ENCODE measurements around the gene UROC1.

DNA sequence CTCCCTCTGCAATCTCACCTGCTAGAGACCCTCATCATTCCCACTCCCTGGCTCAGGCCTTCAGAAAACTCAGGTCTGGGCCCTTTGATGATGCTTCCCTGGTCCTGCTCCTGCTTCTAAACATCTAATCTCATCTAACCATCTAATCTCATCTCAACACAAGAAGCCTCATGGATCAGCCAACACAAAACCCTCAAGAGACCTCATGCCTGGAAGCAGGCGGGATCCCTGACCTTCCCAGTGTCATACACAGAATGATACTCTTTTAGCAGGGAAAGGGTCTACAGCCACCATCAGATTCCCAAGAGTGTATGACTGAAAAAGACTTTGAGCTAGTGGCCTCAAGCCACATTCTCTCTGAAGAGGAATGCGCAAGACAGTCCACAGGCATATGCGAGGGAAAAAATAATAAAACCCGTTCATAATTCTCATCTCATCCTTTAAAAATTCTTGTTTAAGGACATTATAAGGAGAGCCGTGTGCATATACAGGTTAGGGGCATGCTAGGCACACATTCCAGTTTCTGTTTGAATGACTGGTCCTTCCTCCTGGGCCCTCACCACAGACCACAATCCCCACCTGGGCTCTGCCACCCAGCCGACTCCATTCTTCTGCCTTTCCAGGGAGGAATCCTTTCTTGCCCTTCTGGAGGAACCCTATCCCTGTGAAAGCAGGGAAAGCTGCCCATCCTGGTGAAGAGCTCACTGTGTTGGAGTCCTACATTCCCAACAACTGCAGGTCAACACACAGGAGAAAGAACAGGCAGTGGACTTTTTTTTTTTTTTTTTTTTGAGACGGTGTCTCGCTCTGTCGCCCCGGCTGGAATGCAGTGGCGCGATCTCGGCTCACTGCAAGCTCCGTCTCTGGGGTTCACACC is 44.0 kb downstream of the UROC1 start:
- TF ChIP-seq, protein P1, sequence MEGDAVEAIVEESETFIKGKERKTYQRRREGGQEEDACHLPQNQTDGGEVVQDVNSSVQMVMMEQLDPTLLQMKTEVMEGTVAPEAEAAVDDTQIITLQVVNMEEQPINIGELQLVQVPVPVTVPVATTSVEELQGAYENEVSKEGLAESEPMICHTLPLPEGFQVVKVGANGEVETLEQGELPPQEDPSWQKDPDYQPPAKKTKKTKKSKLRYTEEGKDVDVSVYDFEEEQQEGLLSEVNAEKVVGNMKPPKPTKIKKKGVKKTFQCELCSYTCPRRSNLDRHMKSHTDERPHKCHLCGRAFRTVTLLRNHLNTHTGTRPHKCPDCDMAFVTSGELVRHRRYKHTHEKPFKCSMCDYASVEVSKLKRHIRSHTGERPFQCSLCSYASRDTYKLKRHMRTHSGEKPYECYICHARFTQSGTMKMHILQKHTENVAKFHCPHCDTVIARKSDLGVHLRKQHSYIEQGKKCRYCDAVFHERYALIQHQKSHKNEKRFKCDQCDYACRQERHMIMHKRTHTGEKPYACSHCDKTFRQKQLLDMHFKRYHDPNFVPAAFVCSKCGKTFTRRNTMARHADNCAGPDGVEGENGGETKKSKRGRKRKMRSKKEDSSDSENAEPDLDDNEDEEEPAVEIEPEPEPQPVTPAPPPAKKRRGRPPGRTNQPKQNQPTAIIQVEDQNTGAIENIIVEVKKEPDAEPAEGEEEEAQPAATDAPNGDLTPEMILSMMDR (IDR thresholded peaks at IDR 0.05; ENCODE audit: low read length) = no peak
- TF ChIP-seq EZH2 (optimal IDR thresholded peaks at IDR 0.05; ENCODE audit: low read depth, low read length) = no peak
